Epithelial cell of prostate (primary cell): Measurements from ENCODE around the gene PIP5K1C.

Source experiments
- DNase-seq: peaks from one replicate; pipeline ENCODE4 v3.0.0-alpha.2; 2011; ENCODE audit warnings: low read depth, low spot score
- H3K27ac ChIP-seq: fragments of 450-650 bp; 2 replicates; pipeline ENCODE4 v1.5.1; 2017; ENCODE audit warnings: mild to moderate bottlenecking

PIP5K1C gene

GRCh38 chr19:3695124-3695733 lies 5.0 kb downstream of the PIP5K1C start:
- no peak overlapping the region for H3K27ac ChIP-seq
- DNase-seq: no peak

- no peak overlapping the region for H3K27ac ChIP-seq
- DNase-seq: no peak
These were observed 5.7 kb downstream of the PIP5K1C start for GRCh38 chr19:3694361-3695123.

GRCh38 chr19:3693025-3693925 lies 7.0 kb downstream of the PIP5K1C start:
- H3K27ac ChIP-seq: no peak overlapping the region
- no peak for DNase-seq

GRCh38 chr19:3692141-3693024 lies 7.9 kb downstream of the PIP5K1C start:
- H3K27ac ChIP-seq: no peak overlapping the region
- no peak for DNase-seq

- H3K27ac ChIP-seq: no peak overlapping the region
- no peak for DNase-seq
These were observed 8.5 kb downstream of the PIP5K1C start for GRCh38 chr19:3691726-3692125.

GRCh38 chr19:3691372-3691716 lies 8.9 kb downstream of the PIP5K1C start:
- no peak for DNase-seq
- H3K27ac ChIP-seq: no peak overlapping the region

- DNase-seq: no peak
- H3K27ac ChIP-seq: no peak overlapping the region
These were observed 9.5 kb downstream of the PIP5K1C start for GRCh38 chr19:3690551-3691371.

- no peak for DNase-seq
These were observed 12.2 kb downstream of the PIP5K1C start for GRCh38 chr19:3687774-3688706.

GRCh38 chr19:3687393-3687773 lies 12.9 kb downstream of the PIP5K1C start:
- H3K27ac ChIP-seq: no peak overlapping the region
- no peak for DNase-seq

More at GRCh38 chr19:3687774-3688706, 12.2 kb downstream of the PIP5K1C start:
- H3K27ac ChIP-seq: no peak overlapping the region

GRCh38 chr19:3684817-3685410 lies 15.4 kb downstream of the PIP5K1C start:
- DNase-seq: no peak
- H3K27ac ChIP-seq: no peak overlapping the region

GRCh38 chr19:3684054-3684816 lies 16.0 kb downstream of the PIP5K1C start:
- no peak overlapping the region for H3K27ac ChIP-seq
- DNase-seq: no peak

GRCh38 chr19:3683405-3684053 lies 16.7 kb downstream of the PIP5K1C start:
- no peak for DNase-seq
- no peak overlapping the region for H3K27ac ChIP-seq

GRCh38 chr19:3682741-3683404 lies 17.4 kb downstream of the PIP5K1C start:
- no peak overlapping the region for H3K27ac ChIP-seq
- DNase-seq: no peak

- no peak for DNase-seq
- H3K27ac ChIP-seq: no peak overlapping the region
These were observed 18.0 kb downstream of the PIP5K1C start for GRCh38 chr19:3682286-3682685.

- no peak overlapping the region for H3K27ac ChIP-seq
- DNase-seq: no peak
These were observed 19.3 kb downstream of the PIP5K1C start for GRCh38 chr19:3680939-3681338.

GRCh38 chr19:3679581-3679980 lies 20.7 kb downstream of the PIP5K1C start:
- H3K27ac ChIP-seq: no peak overlapping the region
- DNase-seq: no peak
